HG03280 (cell line): ENCODE results near the gene NUDT21.
"Not testable (repeated sequence)": the region's sequence is repeated elsewhere in the genome, so short reads cannot be mapped to it uniquely, and the experiment has no call there.

ENCODE experiments used
- ATAC-seq: cut with Tn5 transposase; IDR thresholded peaks from one replicate; pipeline ENCODE4 v1.9.1; 2021; ENCODE audit warnings: mild to moderate bottlenecking, moderate library complexity; ENCODE audit not compliant: unreplicated experiment

Gene NUDT21

DNA sequence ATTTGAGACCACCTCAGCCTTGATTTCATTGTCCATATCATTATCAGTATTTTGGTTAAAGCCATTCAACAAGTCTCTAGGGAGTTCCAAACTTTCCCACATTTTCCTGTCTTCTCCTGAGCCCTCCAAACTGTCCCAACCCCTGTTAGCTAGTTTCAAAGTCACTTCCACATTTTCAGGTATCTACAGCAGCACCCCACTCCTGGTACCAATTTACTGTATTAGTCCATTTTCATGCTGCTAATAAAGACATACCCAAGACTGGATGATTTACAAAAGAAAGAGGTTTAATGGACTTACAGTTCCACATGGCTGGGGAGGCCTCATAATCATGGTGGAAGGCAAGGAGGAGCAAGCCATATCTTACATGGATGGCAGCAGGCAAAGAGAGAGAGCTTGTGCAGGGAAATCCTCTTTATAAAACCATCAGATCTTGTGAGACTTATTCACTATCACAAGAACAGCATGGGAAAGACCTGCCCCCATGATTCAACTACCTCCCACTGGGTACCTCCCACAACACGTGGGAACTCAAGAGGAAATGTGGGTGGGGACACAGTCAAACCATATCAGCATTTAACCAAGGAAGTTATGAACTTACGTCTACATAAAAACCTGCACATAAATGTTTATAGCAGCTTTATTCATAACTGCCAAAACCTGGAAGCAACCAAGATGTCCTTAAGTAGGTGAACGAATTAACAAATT, 70.2 kb downstream of the NUDT21 start:
- not testable (repeated sequence) for ATAC-seq
